Natural killer cell treated with Interleukin-12 subunit alpha and Interleukin-12 subunit beta and Interleukin-15 and Interleukin-18, amount 100 ng/mL, for 72 hours (primary cell): ENCODE measurements around the gene DAPK1. TPM values are rescaled to one million over a fixed set of nuclear protein-coding genes. Genes with fewer than 3 reads are reported as not detected.

Experiments
- ATAC-seq, 2 donors: fragments of 150-1000 bp; cut with Tn5 transposase in 1 of 2; sonication (Bioruptor Pico), chemical (Tn5 transposase) in 1 of 2; 2 replicates each; pipeline ENCODE4 v1.10.0; 2021
- DNase-seq: peaks from one replicate; pipeline ENCODE4 v3.0.0; 2022; ENCODE audit warnings: low spot score
- H3K27ac Mint-ChIP-seq, 2 donors: 1 replicate in 1 of 2; 2 replicates in 1 of 2; pipeline ENCODE4 v1.8.0; 2022; ENCODE audit warnings: mixed read lengths in 2 of 2, mild to moderate bottlenecking in 1 of 2, moderate library complexity in 1 of 2
- H3K27me3 Mint-ChIP-seq, 2 donors: 1 replicate in 1 of 2; 2 replicates in 1 of 2; pipeline ENCODE4 v1.8.0; 2022; ENCODE audit warnings: mixed read lengths in 2 of 2
- H3K36me3 Mint-ChIP-seq: one replicate; pipeline ENCODE4 v1.8.0; 2022; ENCODE audit warnings: mixed read lengths
- H3K4me1 Mint-ChIP-seq, 2 donors: 1 replicate in 1 of 2; 2 replicates in 1 of 2; pipeline ENCODE4 v1.8.0; 2022; ENCODE audit warnings: low read depth in 2 of 2, mixed read lengths in 2 of 2, mild to moderate bottlenecking in 1 of 2
- H3K4me3 Mint-ChIP-seq: one replicate; pipeline ENCODE4 v1.8.0; 2022; ENCODE audit warnings: mixed read lengths
- H3K9me3 Mint-ChIP-seq: 2 replicates; pipeline ENCODE4 v1.8.0; 2022; ENCODE audit warnings: mixed read lengths
- total RNA-seq, 2 donors: library from RNA; stranded (reverse); gene quantifications; one replicate each; pipeline ENCODE4 v1.2.3, GENCODE V29; 2022

The DAPK1 gene
- total RNA-seq, 2 donors from 2014 or later = 8.5 to 31.7 TPM

GRCh38 chr9:87643778-87644570 lies 146.3 kb downstream of the DAPK1 start:
- H3K36me3 Mint-ChIP-seq = no peaks in the 10 kb centered on the region
- H3K27ac Mint-ChIP-seq = no peak overlapping the region
- ATAC-seq (no peak), DNase-seq (no peak)
- no peak overlapping the region for H3K4me3 Mint-ChIP-seq
- no peaks in the 10 kb centered on the region for H3K27me3 Mint-ChIP-seq
- H3K4me1 Mint-ChIP-seq = peaks cover 0 to 4% of the 10 kb centered on the region in 2 donors
- H3K9me3 Mint-ChIP-seq = no peaks in the 10 kb centered on the region

- H3K4me3 Mint-ChIP-seq = no peak overlapping the region
- H3K27ac Mint-ChIP-seq = no peak overlapping the region
- no peaks in the 10 kb centered on the region for H3K36me3 Mint-ChIP-seq
- no peaks in the 10 kb centered on the region for H3K9me3 Mint-ChIP-seq
- no peaks in the 10 kb centered on the region for H3K27me3 Mint-ChIP-seq
- peaks cover 0 to 4% of the 10 kb centered on the region in 2 donors for H3K4me1 Mint-ChIP-seq
- DNase-seq = no peak
- no peak for ATAC-seq
Measured at GRCh38 chr9:87644659-87645058, 147.0 kb downstream of the DAPK1 start.

GRCh38 chr9:87646546-87646945 lies 148.9 kb downstream of the DAPK1 start:
- H3K27ac Mint-ChIP-seq = no peak overlapping the region
- ATAC-seq = no peak

GRCh38 chr9:87647114-87647513 lies 149.4 kb downstream of the DAPK1 start:
- no peaks in the 10 kb centered on the region for H3K9me3 Mint-ChIP-seq
- H3K4me1 Mint-ChIP-seq = peaks cover 0 to 4% of the 10 kb centered on the region in 2 donors
- H3K4me3 Mint-ChIP-seq = no peak overlapping the region
- H3K27me3 Mint-ChIP-seq = no peaks in the 10 kb centered on the region
- H3K36me3 Mint-ChIP-seq = no peaks in the 10 kb centered on the region
- ATAC-seq (no peak), DNase-seq (no peak)
- H3K27ac Mint-ChIP-seq = no peak overlapping the region

More at GRCh38 chr9:87646546-87646945, 148.9 kb downstream of the DAPK1 start:
- H3K36me3 Mint-ChIP-seq = no peaks in the 10 kb centered on the region
- no peaks in the 10 kb centered on the region for H3K27me3 Mint-ChIP-seq
- no peak overlapping the region for H3K4me3 Mint-ChIP-seq
- no peaks in the 10 kb centered on the region for H3K9me3 Mint-ChIP-seq
- no peak for DNase-seq
- peaks cover 0 to 4% of the 10 kb centered on the region in 2 donors for H3K4me1 Mint-ChIP-seq

GRCh38 chr9:87648606-87649005 lies 150.9 kb downstream of the DAPK1 start:
- Mint-ChIP-seq H3K27ac (no peak overlapping the region), H3K27me3 (peaks cover 0 to 3% of the 10 kb centered on the region in 2 donors), H3K4me1 (peaks cover 0 to 2% of the 10 kb centered on the region in 2 donors), H3K4me3 (no peak overlapping the region), H3K9me3 (no peaks in the 10 kb centered on the region), H3K36me3 (no peaks in the 10 kb centered on the region)
- ATAC-seq (peak; percentile 31 to 64), DNase-seq (no peak)

GRCh38 chr9:87650611-87651295 lies 153.1 kb downstream of the DAPK1 start:
- H3K36me3 Mint-ChIP-seq = no peaks in the 10 kb centered on the region
- H3K4me1 Mint-ChIP-seq = peaks cover 0 to 2% of the 10 kb centered on the region in 2 donors
- no peaks in the 10 kb centered on the region for H3K9me3 Mint-ChIP-seq
- no peak for DNase-seq
- H3K27me3 Mint-ChIP-seq = peaks cover 0 to 3% of the 10 kb centered on the region in 2 donors
- no peak overlapping the region for H3K4me3 Mint-ChIP-seq
- H3K27ac Mint-ChIP-seq = no peak overlapping the region
- no peak for ATAC-seq

GRCh38 chr9:87651431-87651830 lies 153.8 kb downstream of the DAPK1 start:
- Mint-ChIP-seq H3K27me3 (peaks cover 0 to 3% of the 10 kb centered on the region in 2 donors), H3K27ac (no peak overlapping the region), H3K4me1 (peaks cover 0 to 2% of the 10 kb centered on the region in 2 donors), H3K4me3 (no peak overlapping the region), H3K36me3 (no peaks in the 10 kb centered on the region), H3K9me3 (no peaks in the 10 kb centered on the region)
- no peak for DNase-seq
- ATAC-seq = no peak

- H3K4me3 Mint-ChIP-seq = no peak overlapping the region
Measured at GRCh38 chr9:87653941-87654340, 156.3 kb downstream of the DAPK1 start.

GRCh38 chr9:87655731-87656130 lies 158.1 kb downstream of the DAPK1 start:
- Mint-ChIP-seq H3K4me3 (no peak overlapping the region), H3K9me3 (no peaks in the 10 kb centered on the region), H3K27ac (no peak overlapping the region), H3K36me3 (no peaks in the 10 kb centered on the region), H3K4me1 (peaks cover 0 to 2% of the 10 kb centered on the region in 2 donors), H3K27me3 (peaks cover 0 to 3% of the 10 kb centered on the region in 2 donors)
- no peak for DNase-seq
- ATAC-seq = no peak

More at GRCh38 chr9:87653941-87654340, 156.3 kb downstream of the DAPK1 start:
- Mint-ChIP-seq H3K27ac (no peak overlapping the region), H3K9me3 (no peaks in the 10 kb centered on the region), H3K36me3 (no peaks in the 10 kb centered on the region), H3K27me3 (peaks cover 0 to 3% of the 10 kb centered on the region in 2 donors), H3K4me1 (peaks cover 0 to 2% of the 10 kb centered on the region in 2 donors)
- no peak for DNase-seq
- no peak for ATAC-seq

- no peak for DNase-seq
- peaks cover 0 to 2% of the 10 kb centered on the region in 2 donors for H3K4me1 Mint-ChIP-seq
- no peak overlapping the region for H3K27ac Mint-ChIP-seq
- H3K27me3 Mint-ChIP-seq = peaks cover 0 to 3% of the 10 kb centered on the region in 2 donors
- no peaks in the 10 kb centered on the region for H3K36me3 Mint-ChIP-seq
- no peak for ATAC-seq
- H3K9me3 Mint-ChIP-seq = no peaks in the 10 kb centered on the region
- H3K4me3 Mint-ChIP-seq = no peak overlapping the region
Measured at GRCh38 chr9:87656485-87656884, 158.8 kb downstream of the DAPK1 start.

- no peaks in the 10 kb centered on the region for H3K9me3 Mint-ChIP-seq
- no peak overlapping the region for H3K4me3 Mint-ChIP-seq
- no peaks in the 10 kb centered on the region for H3K36me3 Mint-ChIP-seq
- no peak for DNase-seq
- no peak for ATAC-seq
- H3K4me1 Mint-ChIP-seq = peaks cover 0 to 2% of the 10 kb centered on the region in 2 donors
- no peak overlapping the region for H3K27ac Mint-ChIP-seq
- peaks cover 0 to 3% of the 10 kb centered on the region in 2 donors for H3K27me3 Mint-ChIP-seq
Measured at GRCh38 chr9:87657190-87657589, 159.5 kb downstream of the DAPK1 start.

- no peak overlapping the region for H3K27ac Mint-ChIP-seq
- H3K36me3 Mint-ChIP-seq = no peaks in the 10 kb centered on the region
- DNase-seq (no peak), ATAC-seq (peak; percentile 31 to 34)
- H3K4me3 Mint-ChIP-seq = no peak overlapping the region
- no peaks in the 10 kb centered on the region for H3K9me3 Mint-ChIP-seq
- peaks cover 0 to 4% of the 10 kb centered on the region in 2 donors for H3K4me1 Mint-ChIP-seq
- H3K27me3 Mint-ChIP-seq = peaks cover 0 to 3% of the 10 kb centered on the region in 2 donors
Measured at GRCh38 chr9:87657893-87658292, 160.2 kb downstream of the DAPK1 start.

- Mint-ChIP-seq H3K4me1 (peaks cover 0 to 4% of the 10 kb centered on the region in 2 donors), H3K36me3 (no peaks in the 10 kb centered on the region)
Measured at GRCh38 chr9:87658511-87658910, 160.8 kb downstream of the DAPK1 start.

More at GRCh38 chr9:87658511-87658910, 160.8 kb downstream of the DAPK1 start:
- H3K27ac Mint-ChIP-seq = no peak overlapping the region
- DNase-seq (no peak), ATAC-seq (peak in 1 of 2 donors; percentile 24)
- H3K9me3 Mint-ChIP-seq = no peaks in the 10 kb centered on the region
- no peak overlapping the region for H3K4me3 Mint-ChIP-seq
- no peaks in the 10 kb centered on the region for H3K27me3 Mint-ChIP-seq
